NCI-H1105 (cell line): ENCODE results near the gene GUCA2A.

Source experiments
- DNase-seq: peaks from one replicate; lab custom pipeline; 2025; lab: John Stamatoyannopoulos, UW

The GUCA2A gene

GRCh38 chr1:42153624-42154023 is 10.9 kb downstream of the GUCA2A start:
- no peak for DNase-seq

GRCh38 chr1:42152907-42153600 is 11.5 kb downstream of the GUCA2A start, which contains the start of gene GUCA2B:
Gene GUCA2B, plus strand, starts transcription at chr1:42153410. Its CDS starts 41 bp downstream, at chr1:42153451.
- DNase-seq: no peak

- DNase-seq: no peak
These were observed 12.4 kb downstream of the GUCA2A start for GRCh38 chr1:42152119-42152518.

DNA sequence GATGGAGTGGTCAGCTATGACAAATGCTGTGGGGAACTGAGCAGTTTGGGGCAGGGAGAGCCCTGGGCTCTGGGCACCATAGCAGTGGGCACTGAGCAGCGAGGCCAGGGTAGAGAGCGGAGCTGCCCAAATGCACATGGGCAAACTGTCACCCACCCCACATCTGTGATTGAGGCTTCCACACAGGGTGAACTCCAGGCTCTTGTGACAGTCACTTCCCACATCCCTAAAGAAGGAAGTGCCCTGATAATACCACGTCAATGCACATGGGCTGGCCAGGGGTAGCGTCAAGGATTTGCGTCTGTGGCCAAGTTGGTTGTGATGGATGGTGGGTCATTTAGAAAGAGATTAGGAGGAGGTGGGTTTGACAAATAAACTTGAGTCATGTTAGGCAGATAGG is 13.9 kb downstream of the GUCA2A start:
- no peak for DNase-seq

GRCh38 chr1:42148166-42148565 is 16.4 kb downstream of the GUCA2A start:
- DNase-seq: no peak

DNA sequence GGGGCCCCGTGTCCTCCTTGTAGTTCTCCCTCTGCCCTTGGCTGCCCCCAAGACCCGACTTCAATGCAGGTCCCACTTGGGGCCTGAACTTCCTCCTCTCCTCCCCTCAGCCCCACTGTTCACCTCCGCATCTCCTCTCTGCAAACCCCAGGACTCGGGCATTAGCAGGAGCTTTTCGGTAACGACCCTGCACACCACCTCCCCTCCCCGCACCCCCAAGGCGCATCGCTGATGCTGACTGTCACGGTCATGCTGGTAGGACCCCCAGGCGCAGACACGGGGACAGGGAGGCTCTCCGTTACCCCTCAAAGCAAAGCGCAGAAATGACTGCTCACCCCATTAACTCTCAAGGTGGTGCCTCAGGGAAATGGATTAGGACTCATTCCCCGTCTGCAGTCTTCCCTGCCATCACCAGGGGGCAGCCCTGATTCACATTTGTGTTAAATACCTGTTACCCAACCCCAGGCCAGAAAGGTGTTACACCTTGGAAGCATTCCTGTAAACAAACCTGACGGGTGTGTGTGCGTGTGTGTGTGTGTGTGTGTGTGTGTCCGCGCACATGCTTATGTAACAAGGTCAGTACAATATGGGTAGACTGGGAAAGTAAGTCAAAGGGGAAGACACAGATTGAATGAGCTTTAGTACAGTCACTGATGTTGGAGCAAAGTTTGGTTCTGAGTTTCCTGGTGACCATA is 17.8 kb downstream of the GUCA2A start:
- peak; percentile 80 for DNase-seq

DNA sequence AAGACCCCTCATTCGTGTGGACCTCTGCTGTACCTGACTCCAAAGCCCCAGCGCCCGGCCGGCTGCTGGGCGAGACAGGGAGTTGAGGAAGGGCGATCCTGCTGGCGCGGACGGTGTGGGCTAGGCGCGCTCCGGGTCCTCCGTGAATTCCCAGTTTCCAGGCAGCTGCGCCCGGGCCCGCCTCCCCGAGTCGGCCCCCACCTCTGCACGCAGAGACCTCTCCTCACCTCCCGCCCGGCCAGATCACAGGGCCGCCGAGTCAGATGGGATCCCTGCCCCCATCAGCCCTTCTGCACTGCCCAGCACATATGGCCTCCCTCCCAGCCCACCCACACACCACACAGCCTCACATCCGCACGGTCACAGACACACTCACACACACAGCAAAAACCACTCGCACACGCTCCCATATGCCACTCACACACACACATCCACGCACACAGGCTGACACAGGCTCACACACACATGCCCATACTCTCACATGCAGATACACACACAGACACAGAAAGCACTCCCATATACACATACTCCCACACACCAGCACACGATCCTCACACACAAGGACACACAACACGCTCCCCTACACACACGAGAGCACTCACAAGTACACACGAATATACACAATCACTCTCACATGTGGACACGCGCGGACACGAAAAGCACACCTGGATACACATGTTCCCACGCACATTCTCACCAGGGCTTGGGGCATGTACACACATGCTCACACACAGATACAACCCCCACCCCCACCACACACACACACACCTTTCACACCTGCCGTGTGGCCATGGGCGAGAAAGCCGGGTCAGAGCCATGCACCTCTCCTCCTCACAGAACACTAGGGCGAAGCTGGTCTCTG is 18.6 kb downstream of the GUCA2A start:
- DNase-seq: no peak

GRCh38 chr1:42145389-42145716 is 19.2 kb downstream of the GUCA2A start:
- no peak for DNase-seq

DNA sequence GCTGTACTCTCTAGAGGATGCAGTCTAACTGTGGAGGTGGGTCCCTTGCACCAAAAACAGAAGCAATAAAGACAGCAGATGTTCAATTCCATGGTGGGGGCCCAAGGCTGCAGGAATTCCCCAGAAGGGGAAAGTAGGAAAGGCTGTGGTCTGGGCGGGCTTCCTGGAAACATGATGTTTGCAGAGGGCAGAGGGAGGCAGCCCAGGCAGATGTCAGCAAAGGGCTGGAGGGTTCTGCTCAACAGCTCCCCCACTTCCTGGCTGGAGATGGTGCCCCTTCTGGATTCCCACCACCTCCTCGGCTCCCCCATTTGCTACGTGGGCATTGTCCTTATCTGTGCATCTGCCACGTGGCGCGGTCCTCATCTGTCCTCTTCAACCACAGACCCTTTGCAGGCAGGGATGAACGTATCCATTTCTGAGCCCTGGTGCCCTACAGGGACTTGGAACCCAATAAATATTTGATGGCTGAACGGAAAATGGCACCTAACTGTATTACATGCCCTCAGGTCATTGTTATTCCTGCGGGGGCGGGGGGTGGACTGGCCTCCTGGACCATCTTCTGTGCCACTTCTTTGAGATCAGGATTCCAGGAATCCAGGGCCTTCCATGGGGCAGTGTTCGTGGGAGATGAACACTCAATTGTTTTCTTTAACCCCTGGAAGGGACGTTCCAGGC is 19.7 kb downstream of the GUCA2A start:
- no peak for DNase-seq

GRCh38 chr1:42143896-42144710 is 20.4 kb downstream of the GUCA2A start:
- no peak for DNase-seq

GRCh38 chr1:42142894-42143675 is 21.5 kb downstream of the GUCA2A start:
- DNase-seq: peak; percentile 22

- no peak for DNase-seq
These were observed 22.6 kb downstream of the GUCA2A start for GRCh38 chr1:42141978-42142377.

DNA sequence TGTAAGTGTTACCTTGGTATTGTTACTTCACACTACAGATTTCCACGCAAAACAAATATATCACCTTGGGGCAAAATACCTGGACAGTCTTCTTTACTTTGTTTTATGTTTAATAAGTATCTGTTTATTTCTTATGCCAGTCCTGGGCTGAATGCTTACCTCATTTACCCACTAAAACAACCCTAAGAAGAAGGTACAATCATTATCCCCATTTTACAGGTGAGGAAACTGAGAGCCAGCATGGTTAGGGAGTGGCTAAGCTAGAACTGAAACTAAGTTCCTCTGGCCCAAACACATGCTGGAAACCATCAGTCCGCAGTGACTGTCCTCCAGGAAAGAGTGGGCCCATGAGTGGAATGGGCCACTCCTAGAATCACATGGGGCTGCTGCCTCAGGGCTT is 24.4 kb downstream of the GUCA2A start:
- DNase-seq: no peak

DNA sequence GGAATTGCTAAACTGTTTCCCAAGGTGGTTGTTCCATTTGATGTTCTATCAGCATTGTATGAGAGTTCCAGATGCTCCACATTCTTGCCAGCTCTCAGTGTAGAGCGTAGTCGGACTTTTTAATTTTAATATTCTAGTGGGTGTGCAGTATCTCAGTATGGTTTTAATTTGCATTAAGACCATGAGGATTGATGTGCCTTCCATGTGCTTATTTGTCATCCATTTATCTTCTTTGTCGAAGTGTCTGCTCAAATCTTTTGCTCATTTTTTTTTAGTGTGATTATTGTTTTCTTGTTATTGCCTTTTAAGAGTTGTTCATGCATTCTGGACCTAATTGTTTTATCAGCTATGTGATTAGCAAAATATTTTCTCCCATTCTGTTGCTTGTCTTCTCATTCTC is 25.1 kb downstream of the GUCA2A start:
- no peak for DNase-seq

DNA sequence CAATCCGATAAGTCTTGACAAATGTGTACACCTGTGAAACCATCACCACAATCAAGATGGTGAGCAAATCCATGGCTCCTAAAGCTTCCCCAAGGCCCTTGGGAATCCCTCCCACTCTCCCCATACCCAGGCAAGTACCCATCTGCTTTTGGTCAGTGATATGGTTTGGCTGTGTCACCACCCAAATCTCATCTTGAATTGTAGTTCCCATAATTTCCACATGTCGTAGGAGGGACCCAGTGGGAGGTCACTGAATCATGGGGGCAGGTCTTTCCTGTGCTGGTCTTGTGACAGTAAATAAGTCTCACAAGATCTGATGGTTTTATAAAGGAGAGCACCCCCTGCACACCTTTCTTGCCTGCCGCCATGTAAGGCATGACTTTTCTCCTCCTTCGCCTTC is 26.0 kb downstream of the GUCA2A start:
- DNase-seq: no peak

GRCh38 chr1:42137766-42138165 is 26.8 kb downstream of the GUCA2A start:
- DNase-seq: no peak

GRCh38 chr1:42136466-42136865 is 28.1 kb downstream of the GUCA2A start:
- DNase-seq: no peak

DNA sequence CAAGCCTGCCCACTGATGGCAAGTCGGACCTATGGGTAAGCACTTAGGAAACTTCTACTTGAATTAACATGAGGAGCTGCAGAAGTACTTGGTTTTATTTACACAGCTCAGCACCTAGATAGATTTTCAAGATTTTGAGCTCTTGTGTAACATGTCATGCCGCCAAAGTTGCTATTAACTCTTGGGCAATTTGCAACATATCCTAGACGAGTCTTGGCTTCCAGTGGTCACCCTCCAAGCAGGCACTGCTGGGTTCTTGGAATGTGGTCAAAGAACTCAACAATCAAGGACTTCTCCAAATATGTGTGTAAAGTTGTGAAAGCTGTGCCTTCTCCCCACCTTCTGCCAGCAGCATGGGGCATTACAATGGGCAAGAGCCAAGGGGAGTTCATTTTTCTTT is 29.1 kb downstream of the GUCA2A start:
- DNase-seq: no peak

GRCh38 chr1:42133809-42134526 is 30.6 kb downstream of the GUCA2A start:
- DNase-seq: no peak

DNA sequence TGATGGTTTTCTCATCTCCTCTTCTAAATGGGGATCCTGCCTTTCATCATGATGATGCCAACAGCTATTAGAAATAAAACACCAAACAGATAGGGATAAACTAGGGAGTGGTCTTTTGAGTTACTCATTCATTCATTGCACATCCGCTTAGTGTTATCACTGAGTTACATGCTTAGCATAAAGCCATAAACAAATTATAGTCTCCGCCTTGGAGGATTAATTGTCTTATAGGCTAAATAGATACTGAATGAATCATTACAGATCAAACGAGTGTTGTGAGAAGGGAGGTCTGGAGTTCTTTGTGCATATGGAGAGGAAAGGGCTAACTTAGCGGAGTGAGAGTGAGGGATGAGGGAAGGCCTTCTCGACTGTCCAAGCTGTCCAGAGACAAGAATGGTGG is 31.2 kb downstream of the GUCA2A start:
- no peak for DNase-seq
